Measurements from ENCODE around the gene CD2AP.

- TF ChIP-seq CTCF (IDR thresholded peaks at IDR 0.05) (no peak), POLR2A (IDR thresholded peaks at IDR 0.05) (no peak)
Measured at GRCh38 chr6:47495954-47496545, 18.5 kb downstream of the CD2AP start.
